IPS-20b (cell line): ENCODE results near the gene HIVEP1.

ENCODE experiments used
- H3K27ac ChIP-seq: one replicate; pipeline ENCODE4 v1.5.1; 2013; ENCODE audit warnings: low read length
- H3K27me3 ChIP-seq: 2 replicates; pipeline ENCODE4 v1.6.1; 2013; ENCODE audit warnings: mild to moderate bottlenecking, low read length, inconsistent platforms; ENCODE audit not compliant: insufficient read depth
- H3K36me3 ChIP-seq: 2 replicates; pipeline ENCODE4 v1.6.1; 2013; ENCODE audit warnings: low read depth, mild to moderate bottlenecking, inconsistent platforms, low read length, moderate library complexity; ENCODE audit not compliant: insufficient read depth
- H3K4me1 ChIP-seq: 2 replicates; pipeline ENCODE4 v1.6.1; 2013; ENCODE audit warnings: mild to moderate bottlenecking, control low read depth, inconsistent platforms, low read length, moderate library complexity; ENCODE audit not compliant: insufficient read depth
- H3K4me3 ChIP-seq: 2 replicates; pipeline ENCODE4 v1.5.1; 2013; ENCODE audit warnings: mild to moderate bottlenecking, low read length, inconsistent platforms
- H3K9ac ChIP-seq: 2 replicates; pipeline ENCODE4 v1.6.1; 2013; ENCODE audit warnings: low read depth, mild to moderate bottlenecking, inconsistent platforms, low read length, moderate library complexity
- H3K9me3 ChIP-seq: 2 replicates; pipeline ENCODE4 v1.6.1; 2013; ENCODE audit warnings: mild to moderate bottlenecking, low read depth, low read length, inconsistent platforms; ENCODE audit not compliant: insufficient read depth

Gene HIVEP1

DNA sequence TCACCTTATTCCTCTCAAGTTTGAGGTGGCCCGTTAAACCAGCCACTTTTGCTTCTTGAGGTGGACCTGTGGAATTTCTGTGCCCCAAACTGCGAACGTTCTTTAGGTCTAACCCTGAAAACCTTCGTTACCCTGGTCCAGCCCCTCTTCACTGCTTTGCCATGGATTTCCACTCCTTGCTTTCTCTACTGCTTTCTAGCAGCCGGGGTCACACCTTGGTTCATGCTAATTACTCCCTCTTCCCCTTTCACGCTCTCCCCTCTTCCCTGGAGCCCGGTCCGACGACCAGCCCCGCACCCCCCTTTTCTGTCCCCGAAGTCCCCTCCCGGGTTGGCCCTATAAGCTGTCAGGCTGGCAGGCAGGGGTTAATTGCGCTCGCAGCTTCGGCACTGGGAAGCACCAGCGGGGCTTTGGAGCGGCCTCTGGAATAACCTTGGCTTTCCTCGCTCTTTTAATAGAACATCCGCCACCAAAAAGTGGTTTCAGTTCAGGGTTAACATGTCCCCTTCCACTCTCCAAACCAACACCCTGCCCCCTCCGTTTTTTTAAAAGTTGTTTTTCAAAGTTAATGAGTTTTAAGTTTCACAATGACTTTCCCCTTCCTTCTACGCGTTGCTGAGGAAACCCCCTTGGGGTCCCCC lies 1.4 kb upstream of the HIVEP1 start:
- Histone ChIP-seq H3K9me3 (no peaks in the 10 kb centered on the region), H3K9ac (peak overlapping the region; percentile 74; the same call in 1 of the 2 replicates), H3K27ac (peak overlapping the region; percentile 48), H3K4me3 (peak overlapping the region; percentile 73), H3K36me3 (peaks cover 12% of the 10 kb centered on the region), H3K4me1 (peaks cover 30% of the 10 kb centered on the region), H3K27me3 (no peaks in the 10 kb centered on the region; the same call in 1 of the 2 replicates)

DNA sequence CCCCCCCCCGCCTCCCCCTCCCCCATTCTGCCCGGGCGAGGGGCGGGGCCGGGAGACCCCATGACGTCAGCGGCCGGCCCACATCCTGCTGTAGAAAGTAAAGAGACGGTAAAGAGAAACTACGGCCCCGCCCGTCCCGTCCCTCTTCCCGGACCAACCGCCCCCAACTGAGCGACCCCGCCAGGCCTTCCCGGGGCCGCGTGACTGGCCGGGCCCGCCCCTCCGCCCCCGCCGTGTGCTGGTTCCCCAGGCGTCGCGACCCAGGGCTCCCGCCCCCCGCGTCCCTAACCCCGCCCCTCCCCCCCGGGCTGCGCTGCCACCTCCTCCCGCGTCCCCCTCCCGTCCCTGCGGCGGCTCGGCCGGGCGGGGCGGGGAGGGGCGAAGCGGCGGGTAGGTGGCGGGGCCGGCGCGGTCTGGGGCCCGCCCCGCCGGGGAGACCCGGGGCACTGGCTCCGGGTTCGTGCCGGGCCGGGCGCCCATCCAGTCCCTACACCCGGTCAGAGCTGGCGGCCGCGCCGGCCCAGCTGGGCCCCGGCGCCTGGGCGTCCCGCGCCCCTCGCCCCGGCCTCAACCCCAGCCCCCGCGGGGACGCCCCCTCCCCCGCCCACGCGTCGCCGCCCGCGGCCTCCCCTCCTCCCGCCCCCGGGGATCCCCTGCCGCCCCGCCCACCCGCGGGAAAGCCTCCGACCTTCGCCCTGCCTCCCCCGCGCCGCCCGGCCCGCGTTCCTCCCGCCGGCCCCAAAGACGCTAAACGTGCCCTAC lies 655 bp upstream of the HIVEP1 start:
- Histone ChIP-seq H3K36me3 (peaks cover 20% of the 10 kb centered on the region), H3K9me3 (no peaks in the 10 kb centered on the region), H3K27me3 (no peaks in the 10 kb centered on the region; the same call in 1 of the 2 replicates), H3K4me1 (peaks cover 30% of the 10 kb centered on the region), H3K27ac (no peak overlapping the region), H3K9ac (no peak overlapping the region; the same call in 1 of the 2 replicates), H3K4me3 (peak overlapping the region; percentile 73; the same call in 1 of the 2 replicates)

- H3K4me1 ChIP-seq: peaks cover 27% of the 10 kb centered on the region
- H3K36me3 ChIP-seq: peaks cover 32% of the 10 kb centered on the region
- no peaks in the 10 kb centered on the region for H3K9me3 ChIP-seq
Measured at GRCh38 chr6:12012558-12013306, 620 bp downstream of the HIVEP1 start.

DNA sequence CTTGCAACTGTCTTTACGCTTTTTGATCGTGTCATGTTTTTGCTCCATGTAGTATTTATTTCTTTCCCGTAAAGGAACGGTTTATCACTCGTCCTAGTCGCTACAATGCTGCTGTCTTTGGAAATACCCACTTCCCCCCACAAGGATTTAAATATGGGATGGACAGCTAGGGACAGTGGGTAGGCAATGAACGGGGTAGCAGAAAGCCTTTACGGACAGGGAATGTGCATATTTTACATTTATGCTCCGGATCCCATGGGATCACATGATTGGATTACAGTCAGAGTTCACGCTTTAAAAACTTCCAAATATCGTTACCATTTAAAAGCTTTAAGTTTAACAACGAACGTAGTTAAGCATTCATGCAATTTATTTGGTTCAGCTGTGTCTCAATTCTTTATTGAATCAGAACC lies 1.2 kb downstream of the HIVEP1 start:
- Histone ChIP-seq H3K9ac (peak overlapping the region; percentile 80; the same call in 1 of the 2 replicates), H3K27ac (no peak overlapping the region), H3K36me3 (peaks cover 34% of the 10 kb centered on the region), H3K4me3 (peak overlapping the region; percentile 78), H3K4me1 (peaks cover 22% of the 10 kb centered on the region), H3K27me3 (no peaks in the 10 kb centered on the region; the same call in 1 of the 2 replicates), H3K9me3 (no peaks in the 10 kb centered on the region)

More at GRCh38 chr6:12012558-12013306, 620 bp downstream of the HIVEP1 start:
- H3K27ac ChIP-seq: peak overlapping the region; percentile 58
- H3K9ac ChIP-seq: peak overlapping the region; percentile 80
- no peaks in the 10 kb centered on the region; the same call in 1 of the 2 replicates for H3K27me3 ChIP-seq
- H3K4me3 ChIP-seq: peak overlapping the region; percentile 78

GRCh38 chr6:12014027-12014872 lies 2.1 kb downstream of the HIVEP1 start:
- peaks cover 42% of the 10 kb centered on the region for H3K36me3 ChIP-seq
- peaks cover 22% of the 10 kb centered on the region for H3K4me1 ChIP-seq
- H3K27me3 ChIP-seq: no peaks in the 10 kb centered on the region; the same call in 1 of the 2 replicates
- H3K9me3 ChIP-seq: no peaks in the 10 kb centered on the region
- no peak overlapping the region for H3K27ac ChIP-seq
- peak overlapping the region; percentile 78; the same call in 1 of the 2 replicates for H3K4me3 ChIP-seq
- peak overlapping the region; percentile 80; the same call in 1 of the 2 replicates for H3K9ac ChIP-seq

DNA sequence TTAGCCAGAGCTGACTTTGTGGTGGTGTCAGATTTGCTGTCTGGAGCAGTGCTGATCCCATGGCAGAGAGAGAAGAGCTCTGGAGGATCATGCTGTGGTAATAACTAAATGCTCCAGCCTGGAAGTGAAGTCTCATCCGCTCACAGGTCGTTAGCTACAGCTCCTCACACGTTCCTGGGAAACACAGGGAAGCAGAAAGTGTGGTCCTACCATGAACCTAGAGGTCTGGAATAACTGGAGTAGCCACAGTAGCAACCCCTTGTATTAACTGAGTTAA lies 2.7 kb downstream of the HIVEP1 start:
- peaks cover 17% of the 10 kb centered on the region for H3K4me1 ChIP-seq
- no peaks in the 10 kb centered on the region; the same call in 1 of the 2 replicates for H3K27me3 ChIP-seq
- H3K27ac ChIP-seq: no peak overlapping the region
- H3K36me3 ChIP-seq: peaks cover 47% of the 10 kb centered on the region
- no peak overlapping the region for H3K4me3 ChIP-seq
- no peak overlapping the region for H3K9ac ChIP-seq
- no peaks in the 10 kb centered on the region for H3K9me3 ChIP-seq

DNA sequence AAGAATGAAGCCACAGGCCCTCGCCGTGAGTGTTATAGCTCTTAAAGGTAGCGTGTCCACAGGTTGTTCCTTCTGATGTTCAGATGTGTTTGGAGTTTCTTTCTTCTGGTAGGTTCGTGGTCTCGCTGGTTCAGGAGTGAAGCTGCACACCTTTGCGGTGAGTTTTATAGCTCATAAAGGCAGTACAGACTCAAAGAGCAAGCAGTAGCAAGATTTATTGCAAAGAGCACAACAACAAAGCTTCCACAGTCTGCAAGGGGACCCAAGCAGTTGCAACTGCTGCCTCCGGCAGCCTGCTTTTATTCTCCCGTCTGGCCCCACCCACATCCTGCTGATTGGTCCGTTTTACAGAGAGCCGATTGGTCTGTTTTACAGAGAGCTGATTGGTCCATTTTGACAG lies 5.2 kb downstream of the HIVEP1 start:
- H3K9me3 ChIP-seq: no peaks in the 10 kb centered on the region
- H3K36me3 ChIP-seq: peaks cover 62% of the 10 kb centered on the region
- no peak overlapping the region for H3K27ac ChIP-seq

DNA sequence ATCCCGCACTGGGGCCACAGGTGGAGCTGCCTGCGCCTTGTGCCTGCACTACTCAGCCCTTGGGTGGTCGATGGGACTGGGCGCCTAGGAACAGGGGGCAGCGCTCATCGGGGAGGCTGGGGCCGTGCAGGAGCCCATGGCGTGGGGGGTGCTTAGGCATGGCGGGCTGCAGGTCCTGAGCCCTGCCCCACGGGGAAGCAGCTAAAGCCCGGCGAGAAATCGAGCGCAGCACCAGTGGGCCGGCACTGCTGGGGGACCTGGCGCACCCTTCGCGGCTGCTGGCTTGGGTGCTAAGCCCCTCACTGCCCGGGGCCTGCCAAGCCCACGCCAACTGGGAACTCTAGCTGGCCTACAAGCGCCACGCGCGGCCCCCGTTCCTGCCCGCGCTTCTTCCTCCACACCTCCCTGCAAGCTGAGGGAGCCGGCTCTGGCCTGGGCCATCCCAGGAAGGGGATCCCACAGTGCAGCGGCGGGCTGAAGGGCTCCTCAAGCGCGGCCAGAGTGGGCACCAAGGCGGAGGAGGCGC lies 5.8 kb downstream of the HIVEP1 start:
- Histone ChIP-seq H3K4me3 (no peak overlapping the region), H3K4me1 (peaks cover 16% of the 10 kb centered on the region), H3K36me3 (peaks cover 68% of the 10 kb centered on the region), H3K9ac (no peak overlapping the region), H3K27me3 (no peaks in the 10 kb centered on the region), H3K9me3 (no peaks in the 10 kb centered on the region), H3K27ac (no peak overlapping the region)

More for the DNA sequence above, 5.2 kb downstream of the HIVEP1 start:
- Histone ChIP-seq H3K27me3 (no peaks in the 10 kb centered on the region), H3K9ac (no peak overlapping the region), H3K4me3 (no peak overlapping the region), H3K4me1 (peaks cover 12% of the 10 kb centered on the region)

- Histone ChIP-seq H3K4me3 (no peak overlapping the region), H3K4me1 (peaks cover 8% of the 10 kb centered on the region), H3K27me3 (no peaks in the 10 kb centered on the region), H3K9me3 (no peaks in the 10 kb centered on the region), H3K36me3 (peaks cover 60% of the 10 kb centered on the region), H3K27ac (no peak overlapping the region), H3K9ac (no peak overlapping the region)
Measured at GRCh38 chr6:12020187-12020791, 8.2 kb downstream of the HIVEP1 start.

GRCh38 chr6:12022481-12022880 lies 10.4 kb downstream of the HIVEP1 start:
- Histone ChIP-seq H3K36me3 (peaks cover 42% of the 10 kb centered on the region; the same call in 1 of the 2 replicates), H3K27ac (no peak overlapping the region), H3K4me1 (peaks cover 8% of the 10 kb centered on the region)

More at GRCh38 chr6:12022481-12022880, 10.4 kb downstream of the HIVEP1 start:
- Histone ChIP-seq H3K9me3 (no peaks in the 10 kb centered on the region), H3K4me3 (no peak overlapping the region), H3K27me3 (no peaks in the 10 kb centered on the region), H3K9ac (no peak overlapping the region)
